Measurements from ENCODE around the gene PTGES3L. TPM values are rescaled to one million over a fixed set of nuclear protein-coding genes. Genes with fewer than 3 reads are reported as not detected.
"Not testable (repeated sequence)": the region's sequence is repeated elsewhere in the genome, so short reads cannot be mapped to it uniquely, and the experiment has no call there.

The PTGES3L gene
- total and polyA plus RNA-seq, 2 donors (not counting 1 experiment from before 2014, with no cell fraction given) = 0.17 to 1.7 TPM

DNA sequence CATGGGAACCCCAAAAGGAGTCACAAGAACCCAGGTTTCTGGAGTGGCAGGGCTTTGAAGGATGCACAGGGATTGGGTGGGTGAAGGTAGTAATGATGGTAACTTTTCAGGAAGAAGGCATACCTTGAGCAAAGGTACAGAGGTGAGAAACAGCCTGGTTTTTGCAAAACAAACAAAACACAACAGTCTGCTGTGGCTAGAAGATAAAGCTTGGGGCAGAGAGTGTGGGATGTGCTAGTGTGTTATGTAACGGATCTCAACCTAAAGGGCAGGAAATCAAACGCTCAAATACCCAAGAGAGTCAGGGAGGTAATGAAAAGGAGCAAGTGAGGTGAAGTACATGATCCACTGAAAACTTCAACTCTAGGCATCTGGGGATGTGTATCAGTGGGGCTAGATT lies 4.6 kb downstream of the PTGES3L start:
- TF ChIP-seq, protein P1, sequence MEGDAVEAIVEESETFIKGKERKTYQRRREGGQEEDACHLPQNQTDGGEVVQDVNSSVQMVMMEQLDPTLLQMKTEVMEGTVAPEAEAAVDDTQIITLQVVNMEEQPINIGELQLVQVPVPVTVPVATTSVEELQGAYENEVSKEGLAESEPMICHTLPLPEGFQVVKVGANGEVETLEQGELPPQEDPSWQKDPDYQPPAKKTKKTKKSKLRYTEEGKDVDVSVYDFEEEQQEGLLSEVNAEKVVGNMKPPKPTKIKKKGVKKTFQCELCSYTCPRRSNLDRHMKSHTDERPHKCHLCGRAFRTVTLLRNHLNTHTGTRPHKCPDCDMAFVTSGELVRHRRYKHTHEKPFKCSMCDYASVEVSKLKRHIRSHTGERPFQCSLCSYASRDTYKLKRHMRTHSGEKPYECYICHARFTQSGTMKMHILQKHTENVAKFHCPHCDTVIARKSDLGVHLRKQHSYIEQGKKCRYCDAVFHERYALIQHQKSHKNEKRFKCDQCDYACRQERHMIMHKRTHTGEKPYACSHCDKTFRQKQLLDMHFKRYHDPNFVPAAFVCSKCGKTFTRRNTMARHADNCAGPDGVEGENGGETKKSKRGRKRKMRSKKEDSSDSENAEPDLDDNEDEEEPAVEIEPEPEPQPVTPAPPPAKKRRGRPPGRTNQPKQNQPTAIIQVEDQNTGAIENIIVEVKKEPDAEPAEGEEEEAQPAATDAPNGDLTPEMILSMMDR (conservative IDR thresholded peaks at IDR 0.05 in 1 of 2, IDR thresholded peaks at IDR 0.05 in 1 of 2; ENCODE audit: low read depth in 1 of 2, low read length in 2 of 2) = no peak
- TF ChIP-seq EZH2 (IDR thresholded peaks at IDR 0.05; ENCODE audit: low read length, missing control alignments) = no peak
- no peaks in the 10 kb centered on the region for H3K9me3 ChIP-seq (ENCODE audit: control insufficient read depth, insufficient read depth, low read depth, low read length)
- H3K4me3 ChIP-seq (replicated peaks in 1 of 4; ENCODE audit: control extremely low read depth in 1 of 4, insufficient read depth in 1 of 4, low read depth in 3 of 4, low read length in 4 of 4) = no peak overlapping the region
- peaks cover 2% of the 10 kb centered on the region for H3K4me1 ChIP-seq (ENCODE audit: control insufficient read depth, extremely low read depth, insufficient read depth, low read length)
- H3K27ac ChIP-seq (ENCODE audit: insufficient read depth, low read length) = no peak overlapping the region
- no peak overlapping the region for H2AFZ ChIP-seq (ENCODE audit: low read length)
- no peaks in the 10 kb centered on the region for H4K20me1 ChIP-seq (ENCODE audit: control insufficient read depth, extremely low read depth, insufficient read depth, low read length)
- H3K79me2 ChIP-seq (ENCODE audit: control insufficient read depth, insufficient read depth, low read length) = no peaks in the 10 kb centered on the region
- no peaks in the 10 kb centered on the region for H3K27me3 ChIP-seq (ENCODE audit: control insufficient read depth, insufficient read depth, low read length)
- no peak overlapping the region for H3K4me2 ChIP-seq (ENCODE audit: extremely low read depth, insufficient read depth, low read length)
- DNase-seq (ENCODE audit: low read depth in 2 of 2) = no peak
- no peaks in the 10 kb centered on the region for H3K36me3 ChIP-seq (ENCODE audit: control insufficient read depth, insufficient read depth, low read length)
- no peak overlapping the region for H3K9ac ChIP-seq (ENCODE audit: insufficient read depth, low read length)

DNA sequence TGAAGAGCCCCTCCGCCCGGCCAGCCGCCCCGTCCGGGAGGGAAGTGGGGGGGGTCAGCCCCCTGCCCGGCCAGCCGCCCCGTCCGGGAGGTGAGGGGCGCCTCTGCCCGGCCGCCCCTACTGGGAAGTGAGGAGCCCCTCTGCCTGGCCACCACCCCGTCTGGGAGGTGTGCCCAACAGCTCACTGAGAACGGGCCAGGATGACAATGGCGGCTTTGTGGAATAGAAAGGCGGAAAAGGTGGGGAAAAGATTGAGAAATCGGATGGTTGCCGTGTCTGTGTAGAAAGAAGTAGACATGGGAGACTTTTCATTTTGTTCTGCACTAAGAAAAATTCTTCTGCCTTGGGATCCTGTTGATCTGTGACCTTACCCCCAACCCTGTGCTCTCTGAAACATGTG lies 6.6 kb downstream of the PTGES3L start:
- H3K79me2 ChIP-seq (ENCODE audit: control insufficient read depth, insufficient read depth, low read length); H3K4me1 ChIP-seq (ENCODE audit: control insufficient read depth, extremely low read depth, insufficient read depth, low read length); H2AFZ ChIP-seq (ENCODE audit: low read length); H3K9me3 ChIP-seq (ENCODE audit: control insufficient read depth, insufficient read depth, low read depth, low read length); DNase-seq (ENCODE audit: low read depth in 2 of 2); H3K9ac ChIP-seq (ENCODE audit: insufficient read depth, low read length); H3K4me2 ChIP-seq (ENCODE audit: extremely low read depth, insufficient read depth, low read length); H4K20me1 ChIP-seq (ENCODE audit: control insufficient read depth, extremely low read depth, insufficient read depth, low read length); H3K27ac ChIP-seq (ENCODE audit: insufficient read depth, low read length); H3K27me3 ChIP-seq (ENCODE audit: control insufficient read depth, insufficient read depth, low read length); H3K36me3 ChIP-seq (ENCODE audit: control insufficient read depth, insufficient read depth, low read length); H3K4me3 ChIP-seq (replicated peaks in 1 of 4; ENCODE audit: control extremely low read depth in 1 of 4, insufficient read depth in 1 of 4, low read depth in 3 of 4, low read length in 4 of 4): not testable (repeated sequence)

DNA sequence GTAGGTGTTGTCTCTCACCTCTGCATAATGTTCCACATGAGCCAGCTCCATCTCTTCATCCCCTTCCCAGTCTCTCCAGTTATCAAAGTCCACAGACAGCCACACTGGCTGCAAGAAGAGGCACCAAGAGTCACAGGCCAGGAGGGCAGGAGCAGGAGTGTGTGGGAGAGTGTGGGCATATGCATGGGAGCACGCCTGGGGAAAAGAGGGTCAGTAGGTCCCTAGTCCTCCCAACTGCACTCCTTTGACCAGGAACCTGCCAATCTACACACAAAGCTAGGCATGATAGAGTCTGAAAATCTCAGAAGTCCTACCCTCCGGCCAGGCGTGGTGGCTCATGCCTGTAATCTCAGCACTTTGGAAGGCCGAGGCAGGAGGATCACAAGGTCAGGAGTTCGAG lies 8.3 kb downstream of the PTGES3L start:
- no peaks in the 10 kb centered on the region for H3K36me3 ChIP-seq (ENCODE audit: control insufficient read depth, insufficient read depth, low read length)
- no peak overlapping the region for H3K4me2 ChIP-seq (ENCODE audit: extremely low read depth, insufficient read depth, low read length)
- no peak overlapping the region for H3K4me3 ChIP-seq (replicated peaks in 1 of 4; ENCODE audit: control extremely low read depth in 1 of 4, insufficient read depth in 1 of 4, low read depth in 3 of 4, low read length in 4 of 4)
- no peak for TF ChIP-seq EZH2 (IDR thresholded peaks at IDR 0.05; ENCODE audit: low read length, missing control alignments)
- TF ChIP-seq, protein P1 (conservative IDR thresholded peaks at IDR 0.05 in 1 of 2, IDR thresholded peaks at IDR 0.05 in 1 of 2; ENCODE audit: low read depth in 1 of 2, low read length in 2 of 2) = no peak
- no peaks in the 10 kb centered on the region for H3K27me3 ChIP-seq (ENCODE audit: control insufficient read depth, insufficient read depth, low read length)
- H2AFZ ChIP-seq (ENCODE audit: low read length) = no peak overlapping the region
- no peak overlapping the region for H3K9ac ChIP-seq (ENCODE audit: insufficient read depth, low read length)
- H3K9me3 ChIP-seq (ENCODE audit: control insufficient read depth, insufficient read depth, low read depth, low read length) = no peaks in the 10 kb centered on the region
- H3K79me2 ChIP-seq (ENCODE audit: control insufficient read depth, insufficient read depth, low read length) = no peaks in the 10 kb centered on the region
- DNase-seq (ENCODE audit: low read depth in 2 of 2) = no peak
- H3K27ac ChIP-seq (ENCODE audit: insufficient read depth, low read length) = no peak overlapping the region
- H3K4me1 ChIP-seq (ENCODE audit: control insufficient read depth, extremely low read depth, insufficient read depth, low read length) = no peaks in the 10 kb centered on the region
- no peaks in the 10 kb centered on the region for H4K20me1 ChIP-seq (ENCODE audit: control insufficient read depth, extremely low read depth, insufficient read depth, low read length)
